ENCODE measurements around the gene AQR.

DNA sequence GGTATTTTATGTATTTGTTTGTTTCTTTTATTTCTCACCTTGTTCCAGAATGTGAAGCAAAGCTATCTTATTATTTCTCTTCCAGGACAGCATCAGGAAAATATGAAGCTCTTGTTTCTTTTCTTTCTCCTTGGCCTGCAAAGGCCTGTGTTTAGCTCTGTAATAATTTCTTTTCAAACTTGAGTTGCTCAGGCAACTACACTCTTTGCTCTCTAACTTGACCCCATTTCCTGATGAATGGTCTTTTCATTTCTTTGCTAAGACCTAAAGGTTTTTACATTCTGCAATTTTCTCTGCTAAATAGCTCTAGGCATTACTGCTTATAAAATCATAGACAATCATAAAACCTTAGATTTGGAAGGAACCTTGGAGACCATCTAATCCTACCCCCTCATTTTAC lies 44.7 kb upstream of the AQR start:
- no peak for TF ChIP-seq MTA2 (IDR thresholded peaks at IDR 0.05; ENCODE audit: low read depth)
- TF ChIP-seq TAF1 (IDR thresholded peaks at IDR 0.05; ENCODE audit: borderline replicate concordance, low read depth, low read length) = no peak
- no peak for TF ChIP-seq POLR2AphosphoS5 (IDR thresholded peaks at IDR 0.05; ENCODE audit: low read length)
- TF ChIP-seq RCOR1 (conservative IDR thresholded peaks at IDR 0.05; ENCODE audit: low read depth, low read length) = no peak
- TF ChIP-seq POLR2A (IDR thresholded peaks at IDR 0.05; ENCODE audit: low read depth, low read length) = no peak
- TF ChIP-seq YY1 (IDR thresholded peaks at IDR 0.05; ENCODE audit: low read depth, low read length) = no peak
- TF ChIP-seq, protein P1, sequence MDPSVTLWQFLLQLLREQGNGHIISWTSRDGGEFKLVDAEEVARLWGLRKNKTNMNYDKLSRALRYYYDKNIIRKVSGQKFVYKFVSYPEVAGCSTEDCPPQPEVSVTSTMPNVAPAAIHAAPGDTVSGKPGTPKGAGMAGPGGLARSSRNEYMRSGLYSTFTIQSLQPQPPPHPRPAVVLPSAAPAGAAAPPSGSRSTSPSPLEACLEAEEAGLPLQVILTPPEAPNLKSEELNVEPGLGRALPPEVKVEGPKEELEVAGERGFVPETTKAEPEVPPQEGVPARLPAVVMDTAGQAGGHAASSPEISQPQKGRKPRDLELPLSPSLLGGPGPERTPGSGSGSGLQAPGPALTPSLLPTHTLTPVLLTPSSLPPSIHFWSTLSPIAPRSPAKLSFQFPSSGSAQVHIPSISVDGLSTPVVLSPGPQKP (IDR thresholded peaks at IDR 0.05; ENCODE audit: low read depth, low read length) = no peak
- no peak for TF ChIP-seq CREB1 (IDR thresholded peaks at IDR 0.05; ENCODE audit: low read depth)
- no peak for TF ChIP-seq CEBPB (IDR thresholded peaks at IDR 0.05; ENCODE audit: borderline replicate concordance in 1 of 2, low read depth in 2 of 2, low read length in 2 of 2)

Measured in GM12878 (cell line).